H9 (cell line): ENCODE results near the gene APBB2. TPM values are rescaled to one million over a fixed set of nuclear protein-coding genes. Genes with fewer than 3 reads are reported as not detected.

Source experiments
- DNase-seq: peaks from one replicate; pipeline ENCODE4 v3.0.0-alpha.2; 2017
- H2AFZ ChIP-seq: one replicate; pipeline ENCODE4 v1.6.1; 2013; ENCODE audit warnings: mild to moderate bottlenecking, low read length, control low read depth, moderate library complexity
- H2AK5ac ChIP-seq: 2 replicates; pipeline ENCODE4 v1.6.1; 2013; ENCODE audit warnings: low read length, control low read depth, mixed read lengths; ENCODE audit not compliant: insufficient read length
- H2BK120ac ChIP-seq: one replicate; pipeline ENCODE4 v1.6.1; 2013; ENCODE audit warnings: low read depth, mild to moderate bottlenecking, low read length, control low read depth, inconsistent platforms; ENCODE audit not compliant: poor library complexity, severe bottlenecking
- H2BK12ac ChIP-seq: 2 replicates; pipeline ENCODE4 v1.6.1; 2013; ENCODE audit warnings: low read length, control low read depth, mixed read lengths, low read depth; ENCODE audit not compliant: insufficient read length
- H2BK15ac ChIP-seq: 2 replicates; pipeline ENCODE4 v1.6.1; 2013; ENCODE audit warnings: low read depth, low read length, control low read depth
- H2BK20ac ChIP-seq: one replicate; pipeline ENCODE4 v1.6.1; 2013; ENCODE audit warnings: low read depth, mild to moderate bottlenecking, low read length, control low read depth, inconsistent platforms; ENCODE audit not compliant: poor library complexity, severe bottlenecking
- H2BK5ac ChIP-seq: 2 replicates; pipeline ENCODE4 v1.6.1; 2013; ENCODE audit warnings: low read length, control low read depth, mixed read lengths; ENCODE audit not compliant: insufficient read length
- H3K14ac ChIP-seq: 2 replicates; pipeline ENCODE4 v1.6.1; 2013; ENCODE audit warnings: low read length, control low read depth; ENCODE audit not compliant: insufficient read depth
- H3K18ac ChIP-seq: 2 replicates; pipeline ENCODE4 v1.6.1; 2013; ENCODE audit warnings: low read depth, mild to moderate bottlenecking, mixed read lengths, low read length, control low read depth; ENCODE audit not compliant: insufficient read length
- H3K23ac ChIP-seq: 2 replicates; pipeline ENCODE4 v1.6.1; 2013; ENCODE audit warnings: low read length, control low read depth, mixed read lengths, low read depth; ENCODE audit not compliant: insufficient read length
- H3K23me2 ChIP-seq: 2 replicates; pipeline ENCODE4 v1.6.1; 2013; ENCODE audit warnings: low read depth, mild to moderate bottlenecking, mixed read lengths, low read length, control low read depth; ENCODE audit not compliant: insufficient read length, poor library complexity, severe bottlenecking
- H3K27ac ChIP-seq: 2 replicates; pipeline ENCODE4 v1.5.1; 2013; ENCODE audit warnings: low read length, control low read depth, mixed read lengths, low read depth; ENCODE audit not compliant: insufficient read length
- H3K27me3 ChIP-seq: 2 replicates; pipeline ENCODE4 v1.6.1; 2013; ENCODE audit warnings: low read length, control low read depth, inconsistent platforms; ENCODE audit not compliant: insufficient read depth
- H3K4ac ChIP-seq: 2 replicates; pipeline ENCODE4 v1.6.1; 2013; ENCODE audit warnings: low read depth, mild to moderate bottlenecking, control low read depth, inconsistent platforms, low read length, moderate library complexity
- H3K4me1 ChIP-seq: 2 replicates; pipeline ENCODE4 v1.6.1; 2013; ENCODE audit warnings: low read length, control low read depth, inconsistent platforms; ENCODE audit not compliant: insufficient read depth
- H3K4me2 ChIP-seq: 2 replicates; pipeline ENCODE4 v1.6.1; 2013; ENCODE audit warnings: low read length, control low read depth, mixed read lengths; ENCODE audit not compliant: insufficient read length, insufficient read depth
- H3K56ac ChIP-seq: 2 replicates; pipeline ENCODE4 v1.6.1; 2013; ENCODE audit warnings: low read depth, mild to moderate bottlenecking, mixed read lengths, low read length, control low read depth; ENCODE audit not compliant: insufficient read length
- H3K79me1 ChIP-seq: 2 replicates; pipeline ENCODE4 v1.6.1; 2013; ENCODE audit warnings: low read depth, mild to moderate bottlenecking, moderate library complexity, low read length, control low read depth, inconsistent platforms; ENCODE audit not compliant: insufficient read depth, poor library complexity, severe bottlenecking
- H3K79me2 ChIP-seq: 2 replicates; pipeline ENCODE4 v1.6.1; 2013; ENCODE audit warnings: low read length, control low read depth, inconsistent platforms; ENCODE audit not compliant: insufficient read depth
- H3K9ac ChIP-seq: 2 replicates; pipeline ENCODE4 v1.6.1; 2013; ENCODE audit warnings: low read length, control low read depth, mixed read lengths; ENCODE audit not compliant: insufficient read length; ENCODE audit errors: extremely low read depth
- H3K9me3 ChIP-seq: one replicate; pipeline ENCODE4 v1.6.1; 2013; ENCODE audit warnings: low read depth, low read length, inconsistent platforms; ENCODE audit not compliant: control insufficient read depth
- H3T11ph ChIP-seq: one replicate; pipeline ENCODE4 v1.6.1; 2013; ENCODE audit warnings: mild to moderate bottlenecking, low read length, control low read depth, inconsistent platforms
- H4K20me1 ChIP-seq: one replicate; pipeline ENCODE4 v1.6.1; 2013; ENCODE audit not compliant: control insufficient read depth, insufficient read length, insufficient read depth
- H4K5ac ChIP-seq: 2 replicates; pipeline ENCODE4 v1.6.1; 2013; ENCODE audit warnings: low read depth, mild to moderate bottlenecking, mixed read lengths, low read length, control low read depth; ENCODE audit not compliant: insufficient read length
- H4K8ac ChIP-seq: replicated peaks from 2 replicates; pipeline ENCODE4 v1.6.1; 2013; ENCODE audit warnings: low read length, control low read depth, mixed read lengths, low read depth; ENCODE audit not compliant: insufficient read length
- H4K91ac ChIP-seq: 2 replicates; pipeline ENCODE4 v1.6.1; 2013; ENCODE audit warnings: low read depth, mild to moderate bottlenecking, moderate library complexity, mixed read lengths, low read length, control low read depth; ENCODE audit not compliant: insufficient read length
- H3K27ac Mint-ChIP-seq, 3 experiments: 2 replicates in 2 of 3; 3 replicates in 1 of 3; pipeline ENCODE4 v1.8.0; 2020 to 2021; ENCODE audit warnings: mixed read lengths in 3 of 3, mild to moderate bottlenecking in 1 of 3, moderate library complexity in 1 of 3
- H3K27me3 Mint-ChIP-seq: 2 replicates; pipeline ENCODE4 v1.8.0; 2021; ENCODE audit warnings: low read depth, mild to moderate bottlenecking, moderate library complexity, mixed read lengths
- H3K36me3 Mint-ChIP-seq, 3 experiments: 2 replicates in 2 of 3; 3 replicates in 1 of 3; pipeline ENCODE4 v1.8.0; 2020 to 2021; ENCODE audit warnings: low read depth in 3 of 3, mixed read lengths in 3 of 3; ENCODE audit not compliant: insufficient read depth in 1 of 3
- H3K4me1 Mint-ChIP-seq, 2 experiments: 2 replicates each; pipeline ENCODE4 v1.8.0; 2020; ENCODE audit warnings: mixed read lengths in 2 of 2
- H3K4me3 Mint-ChIP-seq, 2 experiments: 2 replicates in 1 of 2; 3 replicates in 1 of 2; pipeline ENCODE4 v1.8.0; 2020 to 2021; ENCODE audit warnings: mild to moderate bottlenecking in 2 of 2, mixed read lengths in 2 of 2, moderate library complexity in 1 of 2
- H3K9me3 Mint-ChIP-seq, 2 experiments: 2 replicates in 1 of 2; 3 replicates in 1 of 2; pipeline ENCODE4 v1.8.0; 2020; ENCODE audit warnings: mild to moderate bottlenecking in 2 of 2, mixed read lengths in 2 of 2, moderate library complexity in 1 of 2
- WGBS: extraction: QIAGEN DNeasy Blood & Tissue Kit; methylation state at CpG from one replicate; pipeline ENCODE4 v1.1.7; 2013; ENCODE audit warnings: missing lambda C conversion rate, low lambda C conversion rate, mixed read lengths; ENCODE audit not compliant: insufficient read length; ENCODE audit errors: extremely low coverage; 5-methylcytosine and 5-hydroxymethylcytosine counted together
- total RNA-seq: library from RNA; stranded (reverse); gene quantifications from 2 replicates; pipeline ENCODE4 v1.2.1, GENCODE V29; 2021
- TF ChIP-seq, protein P1 (sequence below): fragments of 200-600 bp; sonication (generic); conservative IDR thresholded peaks from 3 replicates; pipeline ENCODE4 v1.8.0; 2021; ENCODE audit warnings: antibody characterized with exemption, mild to moderate bottlenecking

Gene APBB2
- total RNA-seq, 1 experiment from 2014 or later, result 39.6 TPM

DNA sequence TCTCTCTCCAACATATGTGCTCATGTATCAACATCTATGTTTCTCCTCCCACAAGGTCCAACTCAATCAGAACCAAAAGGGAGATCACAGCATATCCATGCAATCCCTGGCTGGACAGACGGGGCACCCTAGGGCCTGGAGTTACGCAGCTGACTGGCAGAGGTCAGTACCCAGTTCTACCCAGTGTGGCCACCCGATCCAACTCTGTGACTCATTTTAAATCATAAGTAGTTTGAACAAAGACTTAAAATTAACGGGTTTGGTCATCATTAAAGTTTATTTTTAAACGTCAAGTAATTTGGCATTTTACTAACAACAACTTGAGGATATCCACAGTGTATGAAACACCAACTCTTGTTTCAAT is 59.5 kb downstream of the APBB2 start:
- Histone ChIP-seq H3K23ac (no peak overlapping the region), H2BK5ac (no peak overlapping the region), H3K23me2 (no peaks in the 10 kb centered on the region), H2BK15ac (no peak overlapping the region), H3K79me1 (peaks cover 7% of the 10 kb centered on the region), H3K79me2 (no peaks in the 10 kb centered on the region), H2BK120ac (no peak overlapping the region), H3K4me1 (no peaks in the 10 kb centered on the region; the same call in 1 of the 2 replicates), H2BK20ac (no peak overlapping the region), H2AFZ (no peak overlapping the region), H4K91ac (no peak overlapping the region), H3K14ac (no peak overlapping the region), H3K27me3 (no peaks in the 10 kb centered on the region), H4K20me1 (no peaks in the 10 kb centered on the region), H3K9ac (no peak overlapping the region), H2AK5ac (no peak overlapping the region), H3K27ac (no peak overlapping the region), H4K5ac (no peak overlapping the region), H3K9me3 (no peaks in the 10 kb centered on the region), H3T11ph (no peak overlapping the region), H4K8ac (no peak overlapping the region), H2BK12ac (no peak overlapping the region), H3K56ac (no peak overlapping the region), H3K4me2 (no peak overlapping the region), H3K18ac (no peak overlapping the region), H3K4ac (no peak overlapping the region)
- H3K27me3 Mint-ChIP-seq, result no peaks in the 10 kb centered on the region
- WGBS, result no CpG with 5 or more reads among the region's 5 CpGs
- H3K4me1 Mint-ChIP-seq, result peaks cover 8 to 14% of the 10 kb centered on the region in 2 experiments
- H3K27ac Mint-ChIP-seq, result no peak overlapping the region; a peak in 1 of 7 replicates
- TF ChIP-seq, protein P1, sequence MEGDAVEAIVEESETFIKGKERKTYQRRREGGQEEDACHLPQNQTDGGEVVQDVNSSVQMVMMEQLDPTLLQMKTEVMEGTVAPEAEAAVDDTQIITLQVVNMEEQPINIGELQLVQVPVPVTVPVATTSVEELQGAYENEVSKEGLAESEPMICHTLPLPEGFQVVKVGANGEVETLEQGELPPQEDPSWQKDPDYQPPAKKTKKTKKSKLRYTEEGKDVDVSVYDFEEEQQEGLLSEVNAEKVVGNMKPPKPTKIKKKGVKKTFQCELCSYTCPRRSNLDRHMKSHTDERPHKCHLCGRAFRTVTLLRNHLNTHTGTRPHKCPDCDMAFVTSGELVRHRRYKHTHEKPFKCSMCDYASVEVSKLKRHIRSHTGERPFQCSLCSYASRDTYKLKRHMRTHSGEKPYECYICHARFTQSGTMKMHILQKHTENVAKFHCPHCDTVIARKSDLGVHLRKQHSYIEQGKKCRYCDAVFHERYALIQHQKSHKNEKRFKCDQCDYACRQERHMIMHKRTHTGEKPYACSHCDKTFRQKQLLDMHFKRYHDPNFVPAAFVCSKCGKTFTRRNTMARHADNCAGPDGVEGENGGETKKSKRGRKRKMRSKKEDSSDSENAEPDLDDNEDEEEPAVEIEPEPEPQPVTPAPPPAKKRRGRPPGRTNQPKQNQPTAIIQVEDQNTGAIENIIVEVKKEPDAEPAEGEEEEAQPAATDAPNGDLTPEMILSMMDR, result no peak
- no peak for DNase-seq
- H3K36me3 Mint-ChIP-seq, result no peaks in the 10 kb centered on the region
- H3K9me3 Mint-ChIP-seq, result no peaks in the 10 kb centered on the region
- H3K4me3 Mint-ChIP-seq, result no peak overlapping the region
